ENCODE measurements around the gene DENND1B. TPM values are rescaled to one million over a fixed set of nuclear protein-coding genes. Genes with fewer than 3 reads are reported as not detected.
"Not testable (repeated sequence)": the region's sequence is repeated elsewhere in the genome, so short reads cannot be mapped to it uniquely, and the experiment has no call there.

DENND1B gene
- total RNA-seq, 1 experiment from 2014 or later, result 6.3 TPM

GRCh38 chr1:197705941-197706340 lies 69.3 kb downstream of the DENND1B start:
- no peak overlapping the region for H2AK5ac ChIP-seq (ENCODE audit: insufficient read length, low read length)
- H3T11ph ChIP-seq (ENCODE audit: low read length), result no peak overlapping the region
- H3K4me2 ChIP-seq (ENCODE audit: insufficient read depth, insufficient read length, low read length), result no peak overlapping the region
- no peak overlapping the region for H3K18ac ChIP-seq (ENCODE audit: insufficient read length, low read depth, low read length)
- H3K9me3 ChIP-seq (ENCODE audit: control insufficient read depth, low read depth, low read length), result no peaks in the 10 kb centered on the region
- Mint-ChIP-seq H3K36me3 (ENCODE audit: insufficient read depth in 1 of 3, low read depth in 3 of 3) (peaks cover 3 to 10% (median 3%) of the 10 kb centered on the region in 3 experiments; a peak in 5 of 7 replicates), H3K4me1 (peaks cover 4 to 7% of the 10 kb centered on the region in 2 experiments; a peak in 2 of 4 replicates), H3K27ac (no peak overlapping the region), H3K4me3 (no peak overlapping the region), H3K9me3 (peaks cover 2 to 6% of the 10 kb centered on the region in 2 experiments; a peak in 2 of 5 replicates), H3K27me3 (ENCODE audit: low read depth) (no peaks in the 10 kb centered on the region)
- TF ChIP-seq CTCF (conservative IDR thresholded peaks at IDR 0.05), result no peak
- H2AFZ ChIP-seq (ENCODE audit: low read length), result no peak overlapping the region
- H3K4me1 ChIP-seq (ENCODE audit: insufficient read depth, low read length), result no peaks in the 10 kb centered on the region
- H3K14ac ChIP-seq (ENCODE audit: insufficient read depth, low read length), result no peak overlapping the region
- H3K23ac ChIP-seq (ENCODE audit: insufficient read length, low read depth, low read length), result no peak overlapping the region
- H3K79me2 ChIP-seq (ENCODE audit: insufficient read depth, low read length), result no peaks in the 10 kb centered on the region
- H3K27ac ChIP-seq (ENCODE audit: insufficient read length, low read depth, low read length), result no peak overlapping the region
- no peak overlapping the region for H3K56ac ChIP-seq (ENCODE audit: insufficient read length, low read depth, low read length)
- no peaks in the 10 kb centered on the region for H3K23me2 ChIP-seq (ENCODE audit: insufficient read length, low read depth, low read length, poor library complexity, severe bottlenecking)
- H2BK15ac ChIP-seq (ENCODE audit: low read depth, low read length), result no peak overlapping the region
- H4K5ac ChIP-seq (ENCODE audit: insufficient read length, low read depth, low read length), result no peak overlapping the region
- no peak overlapping the region for H2BK20ac ChIP-seq (ENCODE audit: low read depth, low read length, poor library complexity, severe bottlenecking)
- no peak overlapping the region for H2BK120ac ChIP-seq (ENCODE audit: low read depth, low read length, poor library complexity, severe bottlenecking)
- no peaks in the 10 kb centered on the region for H4K20me1 ChIP-seq (ENCODE audit: control insufficient read depth, insufficient read depth, insufficient read length)
- H3K79me1 ChIP-seq (ENCODE audit: insufficient read depth, low read depth, low read length, poor library complexity, severe bottlenecking), result no peaks in the 10 kb centered on the region
- H4K8ac ChIP-seq (replicated peaks; ENCODE audit: insufficient read length, low read depth, low read length), result no peak overlapping the region
- no peak for DNase-seq
- H4K91ac ChIP-seq (ENCODE audit: insufficient read length, low read depth, low read length), result no peak overlapping the region
- H3K27me3 ChIP-seq (ENCODE audit: insufficient read depth, low read length), result no peaks in the 10 kb centered on the region
- H3K4ac ChIP-seq (ENCODE audit: low read depth, low read length), result no peak overlapping the region
- no CpG with 5 or more reads among the region's 3 CpGs for WGBS (ENCODE audit: extremely low coverage, insufficient read length, low lambda C conversion rate)
- H2BK12ac ChIP-seq (ENCODE audit: insufficient read length, low read depth, low read length), result no peak overlapping the region
- H2BK5ac ChIP-seq (ENCODE audit: insufficient read length, low read length), result no peak overlapping the region
- H3K9ac ChIP-seq (ENCODE audit: extremely low read depth, insufficient read length, low read length), result no peak overlapping the region

DNA sequence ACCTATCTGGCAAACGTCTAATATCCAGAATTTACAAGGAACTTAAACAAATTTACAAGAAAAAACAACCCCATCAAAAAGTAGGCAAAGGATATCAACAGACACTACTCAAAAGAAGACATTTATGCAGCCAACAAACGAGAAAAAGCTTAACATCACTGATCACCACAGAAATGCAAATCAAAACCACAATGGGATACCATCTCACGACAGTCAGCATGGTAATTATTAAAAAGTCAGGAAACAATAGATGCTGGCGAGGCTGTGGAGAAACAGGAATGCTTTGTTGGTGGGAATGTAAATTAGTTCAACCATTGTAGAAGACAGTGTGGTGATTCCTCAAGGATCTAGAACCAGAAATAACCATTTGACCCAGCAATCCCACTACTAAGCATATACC lies 74.6 kb downstream of the DENND1B start:
- Mint-ChIP-seq H3K4me1 (peaks cover 10 to 25% of the 10 kb centered on the region in 2 experiments; a peak in 3 of 4 replicates), H3K9me3 (peaks cover 13 to 23% of the 10 kb centered on the region in 2 experiments), H3K36me3 (ENCODE audit: insufficient read depth in 1 of 3, low read depth in 3 of 3) (peaks cover 13 to 26% (median 16%) of the 10 kb centered on the region in 3 experiments; a peak in 6 of 7 replicates), H3K27ac (0 out of 7 replicates have a peak overlapping the region, but pooled peaks of 2 of the 3 experiments have one; percentile 13 to 27)
- H3K27me3 ChIP-seq (ENCODE audit: insufficient read depth, low read length); H4K91ac ChIP-seq (ENCODE audit: insufficient read length, low read depth, low read length); H2BK12ac ChIP-seq (ENCODE audit: insufficient read length, low read depth, low read length); H3K23me2 ChIP-seq (ENCODE audit: insufficient read length, low read depth, low read length, poor library complexity, severe bottlenecking); H3K79me1 ChIP-seq (ENCODE audit: insufficient read depth, low read depth, low read length, poor library complexity, severe bottlenecking); H3K4ac ChIP-seq (ENCODE audit: low read depth, low read length); H2BK120ac ChIP-seq (ENCODE audit: low read depth, low read length, poor library complexity, severe bottlenecking); H2BK15ac ChIP-seq (ENCODE audit: low read depth, low read length); H3K14ac ChIP-seq (ENCODE audit: insufficient read depth, low read length); H2AK5ac ChIP-seq (ENCODE audit: insufficient read length, low read length); H4K5ac ChIP-seq (ENCODE audit: insufficient read length, low read depth, low read length); H3K56ac ChIP-seq (ENCODE audit: insufficient read length, low read depth, low read length); H3K4me3 Mint-ChIP-seq; H4K8ac ChIP-seq (replicated peaks; ENCODE audit: insufficient read length, low read depth, low read length); H3K4me1 ChIP-seq (ENCODE audit: insufficient read depth, low read length); H2AFZ ChIP-seq (ENCODE audit: low read length); H3K23ac ChIP-seq (ENCODE audit: insufficient read length, low read depth, low read length); H3T11ph ChIP-seq (ENCODE audit: low read length); H2BK20ac ChIP-seq (ENCODE audit: low read depth, low read length, poor library complexity, severe bottlenecking); H3K27ac ChIP-seq (ENCODE audit: insufficient read length, low read depth, low read length); DNase-seq; H2BK5ac ChIP-seq (ENCODE audit: insufficient read length, low read length); H3K79me2 ChIP-seq (ENCODE audit: insufficient read depth, low read length); H3K27me3 Mint-ChIP-seq (ENCODE audit: low read depth); H3K9ac ChIP-seq (ENCODE audit: extremely low read depth, insufficient read length, low read length); H3K4me2 ChIP-seq (ENCODE audit: insufficient read depth, insufficient read length, low read length); H3K18ac ChIP-seq (ENCODE audit: insufficient read length, low read depth, low read length); H3K9me3 ChIP-seq (ENCODE audit: control insufficient read depth, low read depth, low read length); H4K20me1 ChIP-seq (ENCODE audit: control insufficient read depth, insufficient read depth, insufficient read length): not testable (repeated sequence)
- no CpG with 5 or more reads among the region's 4 CpGs for WGBS (ENCODE audit: extremely low coverage, insufficient read length, low lambda C conversion rate)
